Measurements from ENCODE around the gene DEPDC5.

DNA sequence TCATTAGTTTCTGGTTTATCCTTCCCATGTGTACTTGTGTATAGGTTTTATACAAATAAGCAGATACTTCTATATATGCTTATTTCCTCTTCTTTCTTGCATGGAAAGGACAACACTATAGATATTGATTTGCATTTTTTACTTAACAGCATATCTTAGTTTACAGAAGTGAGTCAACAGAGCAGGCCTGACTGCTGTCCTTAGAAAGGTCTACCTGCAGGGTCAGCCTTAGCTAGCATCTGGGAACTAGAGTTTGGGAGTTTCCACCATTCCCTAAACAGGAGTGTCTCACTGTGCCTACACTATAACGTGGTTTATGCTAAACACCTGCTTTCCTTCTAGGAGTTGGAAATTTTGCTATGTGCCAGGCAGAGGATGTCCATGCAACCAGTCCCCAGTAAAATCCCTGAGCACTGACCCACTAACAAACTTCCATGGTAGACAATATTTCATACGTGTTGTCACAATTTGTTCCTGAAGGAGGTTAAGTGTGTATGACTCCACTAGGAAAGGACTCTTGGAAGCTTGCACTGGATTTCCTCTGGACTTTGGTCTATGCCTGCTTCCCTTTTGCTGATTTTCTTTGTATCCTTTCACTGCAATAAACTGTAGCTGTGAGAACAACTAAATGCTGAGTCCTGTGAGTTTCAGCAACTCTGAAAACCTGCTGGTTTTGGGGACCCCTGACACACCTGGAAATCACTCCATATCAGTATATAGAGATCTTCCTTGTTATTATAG lies 21.6 kb upstream of the DEPDC5 start:
- TF ChIP-seq CTCF (conservative IDR thresholded peaks at IDR 0.05; ENCODE audit: low read depth, low read length) (no peak), EZH2 (IDR thresholded peaks at IDR 0.05; ENCODE audit: borderline replicate concordance, low read depth, low read length, poor library complexity, severe bottlenecking) (no peak)

All from A673 (cell line).